HG03159 (cell line): ENCODE data around the gene STRIP2.
"Not testable (repeated sequence)": the region's sequence is repeated elsewhere in the genome, so short reads cannot be mapped to it uniquely, and the experiment has no call there.

ENCODE experiments used
- ATAC-seq: cut with Tn5 transposase; IDR thresholded peaks from one replicate; pipeline ENCODE4 v1.9.1; 2021; ENCODE audit warnings: mild to moderate bottlenecking, moderate library complexity; ENCODE audit not compliant: unreplicated experiment

Gene STRIP2

DNA sequence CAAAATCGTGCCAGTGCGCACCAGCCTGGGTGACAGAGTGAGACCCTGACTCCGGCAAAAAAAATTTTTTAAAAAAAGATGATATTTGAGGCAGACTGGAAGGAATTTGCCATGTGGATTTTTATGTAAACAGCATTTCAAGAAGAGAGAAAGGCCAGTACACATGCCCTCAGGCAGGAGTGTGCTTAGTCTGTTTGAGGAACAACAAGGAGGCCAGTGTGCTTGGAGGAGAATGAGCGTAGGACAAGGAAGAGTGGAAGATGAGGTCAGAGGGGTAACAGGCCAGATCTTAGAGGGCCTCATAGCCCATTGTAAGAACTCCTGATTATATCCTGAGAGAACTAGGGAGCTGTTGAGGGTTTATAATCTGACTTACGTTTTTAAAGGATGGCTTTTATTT is 17.2 kb upstream of the STRIP2 start:
- no peak for ATAC-seq

GRCh38 chr7:129421717-129422250 is 12.4 kb upstream of the STRIP2 start:
- ATAC-seq = no peak

DNA sequence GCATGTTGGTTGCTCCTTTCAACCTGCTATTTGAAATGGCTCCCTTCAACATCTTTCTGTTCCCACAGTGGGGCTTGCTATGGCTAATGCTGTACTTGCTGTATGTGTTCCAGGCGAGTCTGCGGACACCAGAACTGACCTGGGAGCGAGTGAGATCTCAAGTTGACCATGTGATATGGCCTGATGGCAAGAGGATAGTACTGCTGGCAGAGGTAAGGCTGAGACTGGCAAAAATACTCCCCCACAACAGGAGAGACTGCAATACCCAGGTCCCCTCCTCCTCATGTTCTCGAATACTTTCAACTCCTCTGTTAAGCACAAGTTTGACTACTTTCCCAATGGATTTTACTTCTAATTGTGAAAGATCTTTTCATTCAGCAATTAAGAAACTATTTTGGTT is 11.5 kb upstream of the STRIP2 start:
- no peak for ATAC-seq

- no peak for ATAC-seq
Observed at GRCh38 chr7:129423700-129424410, 10.4 kb upstream of the STRIP2 start.

DNA sequence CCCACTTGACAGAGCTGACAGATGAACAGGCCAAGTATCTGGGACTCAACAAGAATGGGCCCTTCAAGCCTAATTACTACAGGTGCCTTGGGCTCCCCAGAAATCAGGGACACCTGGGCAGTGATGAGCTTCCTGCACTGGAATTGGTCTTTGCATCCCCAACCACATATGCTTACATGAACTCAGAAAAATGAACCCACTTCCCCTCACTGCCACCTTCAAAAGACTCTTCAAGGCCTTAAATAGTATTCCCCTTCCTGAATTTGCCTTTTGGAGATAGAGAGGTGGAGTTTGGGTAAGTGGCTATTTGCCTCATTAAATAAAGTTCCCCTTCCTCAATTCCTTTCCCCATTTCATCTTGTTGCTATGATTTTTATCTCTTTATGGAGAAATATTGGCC is 7.8 kb upstream of the STRIP2 start:
- no peak for ATAC-seq

- no peak for ATAC-seq
Observed at GRCh38 chr7:129427526-129428045, 6.6 kb upstream of the STRIP2 start.

- ATAC-seq = no peak
Observed at GRCh38 chr7:129431911-129432643, 2.2 kb upstream of the STRIP2 start.

- ATAC-seq = no peak
Observed at GRCh38 chr7:129434675-129435318, 565 bp downstream of the STRIP2 start.

DNA sequence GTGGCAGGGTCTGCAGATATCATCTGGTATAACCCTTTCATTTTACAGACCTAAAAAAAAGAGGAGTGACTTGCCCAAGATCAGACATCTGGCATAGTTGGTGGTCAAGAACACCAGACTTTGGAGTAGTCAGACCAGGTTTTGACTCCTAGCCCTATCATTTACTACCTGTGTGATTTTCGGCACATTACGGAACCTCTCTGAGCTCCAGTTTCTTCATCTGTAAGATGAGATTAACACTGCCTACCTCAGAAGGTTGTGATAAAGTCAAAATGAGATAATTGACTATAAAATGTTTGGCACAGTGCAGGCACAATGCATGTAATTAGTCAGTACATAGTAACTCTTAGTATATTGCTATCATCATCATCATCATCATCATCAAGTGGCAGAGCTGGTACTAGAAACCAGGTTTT is 1.2 kb downstream of the STRIP2 start:
- ATAC-seq = no peak

GRCh38 chr7:129436335-129436923 is 2.2 kb downstream of the STRIP2 start:
- ATAC-seq = no peak

- ATAC-seq = no peak
Observed at GRCh38 chr7:129437190-129437589, 3.0 kb downstream of the STRIP2 start.

DNA sequence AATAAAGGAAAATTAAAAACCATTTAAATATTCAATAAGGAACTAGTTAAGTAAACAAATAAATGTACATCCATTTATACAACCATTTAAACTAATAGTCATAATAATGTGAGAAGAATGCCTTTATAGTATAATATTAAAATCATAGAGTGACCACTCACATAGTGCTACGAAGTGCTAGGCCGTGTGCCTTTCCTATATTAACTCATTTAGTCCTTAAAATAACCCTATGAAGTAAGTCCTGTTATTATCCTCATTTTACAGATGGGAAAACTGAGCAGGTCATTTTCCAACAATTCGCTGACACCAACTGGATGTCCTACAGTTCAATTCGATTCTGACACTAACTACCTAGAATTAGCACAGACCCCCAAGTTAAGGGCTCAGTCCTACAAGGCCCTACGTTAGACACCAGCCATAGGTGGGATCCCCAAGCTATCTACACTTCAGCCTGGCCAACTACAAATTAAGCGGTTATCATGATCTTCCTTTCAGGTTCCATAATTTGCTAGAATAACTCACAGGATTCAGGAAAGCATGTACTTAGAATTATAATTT is 4.1 kb downstream of the STRIP2 start:
- ATAC-seq = no peak

GRCh38 chr7:129438839-129439651 is 4.8 kb downstream of the STRIP2 start:
- ATAC-seq = no peak

- ATAC-seq = no peak
Observed at GRCh38 chr7:129439963-129440625, 5.9 kb downstream of the STRIP2 start.

DNA sequence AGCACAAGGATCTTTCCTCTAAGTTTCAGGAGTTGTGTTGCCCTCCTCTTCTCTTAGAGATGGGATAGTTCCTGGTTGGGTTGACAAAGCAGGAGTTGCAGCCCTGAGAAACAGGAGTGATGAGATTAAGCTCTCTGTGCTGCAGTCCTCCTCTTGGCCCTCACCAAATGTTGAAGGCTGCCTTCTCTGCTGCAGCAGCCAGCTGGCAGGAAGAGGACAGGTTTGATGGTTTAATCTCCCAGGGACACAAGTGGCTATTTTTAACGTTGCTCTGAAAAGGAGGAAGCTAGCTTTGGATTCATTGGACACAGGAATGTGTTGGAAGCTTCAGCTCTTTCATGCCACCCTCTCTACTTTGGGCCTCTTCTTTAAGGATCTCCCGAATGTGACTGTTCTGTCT is 9.4 kb downstream of the STRIP2 start:
- ATAC-seq = no peak

GRCh38 chr7:129444776-129445175 is 10.5 kb downstream of the STRIP2 start:
- not testable (repeated sequence) for ATAC-seq

GRCh38 chr7:129446925-129447324 is 12.7 kb downstream of the STRIP2 start:
- ATAC-seq = not testable (repeated sequence)

DNA sequence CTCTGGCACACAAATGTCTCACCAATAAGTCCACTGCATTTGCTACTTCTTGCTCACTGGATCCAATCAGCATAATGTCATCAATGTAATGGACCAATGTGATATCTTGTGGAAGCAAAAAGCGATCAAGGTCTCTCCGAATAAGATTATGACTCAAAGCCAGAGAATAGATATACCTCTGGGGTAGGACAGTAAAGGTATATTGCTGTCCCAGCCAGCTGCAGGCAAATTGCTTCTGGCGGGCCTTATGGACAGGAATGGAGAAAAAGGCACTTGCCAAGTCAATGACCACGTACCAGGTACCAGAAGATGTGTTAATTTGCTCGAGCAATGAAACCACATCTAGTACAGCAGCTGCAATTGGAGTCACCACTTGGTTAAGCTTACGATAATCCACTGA is 13.2 kb downstream of the STRIP2 start:
- not testable (repeated sequence) for ATAC-seq

DNA sequence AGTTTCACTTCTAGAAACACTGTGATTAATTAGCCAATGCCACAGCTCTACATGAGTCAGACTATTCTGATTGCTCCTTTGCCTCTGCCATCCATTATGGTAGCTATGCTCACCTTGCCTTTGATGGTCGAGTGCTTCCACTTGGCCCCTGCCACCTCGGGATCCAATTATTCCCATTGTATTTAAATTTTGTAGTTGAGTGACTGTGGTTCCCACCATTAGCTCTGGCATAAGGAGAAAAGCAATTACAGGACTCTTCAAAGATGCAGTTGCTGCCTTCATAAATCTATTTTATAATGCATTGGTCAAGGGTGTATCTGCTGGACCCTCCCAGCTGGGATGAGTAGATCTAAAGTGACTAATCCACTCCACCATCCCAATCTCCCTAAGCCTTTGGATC is 14.4 kb downstream of the STRIP2 start:
- ATAC-seq = not testable (repeated sequence)
